Neural crest cell (in vitro differentiated cells): ENCODE measurements around the gene IFT27. TPM values are rescaled to one million over a fixed set of nuclear protein-coding genes. Genes with fewer than 3 reads are reported as not detected.
"Not testable (repeated sequence)": the region's sequence is repeated elsewhere in the genome, so short reads cannot be mapped to it uniquely, and the experiment has no call there.

Experiments used
- DNase-seq: peaks from one replicate; pipeline ENCODE4 v3.0.0; 2021; ENCODE audit warnings: low read depth, mixed read lengths, low spot score
- H3K27ac Mint-ChIP-seq: one replicate; pipeline ENCODE4 v1.8.0; 2021; ENCODE audit warnings: mild to moderate bottlenecking, mixed read lengths; ENCODE audit not compliant: unreplicated experiment
- H3K27me3 Mint-ChIP-seq: 2 replicates; pipeline ENCODE4 v1.8.0; 2021; ENCODE audit warnings: low read depth, mild to moderate bottlenecking, mixed read lengths
- H3K36me3 Mint-ChIP-seq: 2 replicates; pipeline ENCODE4 v1.8.0; 2021; ENCODE audit warnings: low read depth, mild to moderate bottlenecking, mixed read lengths
- H3K4me1 Mint-ChIP-seq: 2 replicates; pipeline ENCODE4 v1.8.0; 2021; ENCODE audit warnings: mixed read lengths
- H3K4me3 Mint-ChIP-seq: one replicate; pipeline ENCODE4 v1.8.0; 2021; ENCODE audit warnings: mild to moderate bottlenecking, mixed read lengths
- H3K9me3 Mint-ChIP-seq: 2 replicates; pipeline ENCODE4 v1.8.0; 2021; ENCODE audit warnings: mixed read lengths
- total RNA-seq: library from RNA; stranded (reverse); gene quantifications from 2 replicates; pipeline ENCODE4 v1.2.1, GENCODE V29; 2021
- TF ChIP-seq, protein P1 (sequence below): fragments of 200-600 bp; sonication (generic); conservative IDR thresholded peaks from 2 replicates; pipeline ENCODE4 v1.5.0; 2021; ENCODE audit warnings: antibody characterized with exemption, mild to moderate bottlenecking

IFT27 gene
- total RNA-seq, 1 donor from 2014 or later = 55.4 TPM

GRCh38 chr22:36756031-36756430 lies 19.9 kb downstream of the IFT27 start:
- Mint-ChIP-seq H3K4me3 (no peak overlapping the region), H3K4me1 (no peaks in the 10 kb centered on the region), H3K9me3 (no peaks in the 10 kb centered on the region), H3K27me3 (peaks cover 42% of the 10 kb centered on the region), H3K36me3 (no peaks in the 10 kb centered on the region), H3K27ac (no peak overlapping the region)
- TF ChIP-seq, protein P1, sequence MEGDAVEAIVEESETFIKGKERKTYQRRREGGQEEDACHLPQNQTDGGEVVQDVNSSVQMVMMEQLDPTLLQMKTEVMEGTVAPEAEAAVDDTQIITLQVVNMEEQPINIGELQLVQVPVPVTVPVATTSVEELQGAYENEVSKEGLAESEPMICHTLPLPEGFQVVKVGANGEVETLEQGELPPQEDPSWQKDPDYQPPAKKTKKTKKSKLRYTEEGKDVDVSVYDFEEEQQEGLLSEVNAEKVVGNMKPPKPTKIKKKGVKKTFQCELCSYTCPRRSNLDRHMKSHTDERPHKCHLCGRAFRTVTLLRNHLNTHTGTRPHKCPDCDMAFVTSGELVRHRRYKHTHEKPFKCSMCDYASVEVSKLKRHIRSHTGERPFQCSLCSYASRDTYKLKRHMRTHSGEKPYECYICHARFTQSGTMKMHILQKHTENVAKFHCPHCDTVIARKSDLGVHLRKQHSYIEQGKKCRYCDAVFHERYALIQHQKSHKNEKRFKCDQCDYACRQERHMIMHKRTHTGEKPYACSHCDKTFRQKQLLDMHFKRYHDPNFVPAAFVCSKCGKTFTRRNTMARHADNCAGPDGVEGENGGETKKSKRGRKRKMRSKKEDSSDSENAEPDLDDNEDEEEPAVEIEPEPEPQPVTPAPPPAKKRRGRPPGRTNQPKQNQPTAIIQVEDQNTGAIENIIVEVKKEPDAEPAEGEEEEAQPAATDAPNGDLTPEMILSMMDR = no peak
- no peak for DNase-seq

DNA sequence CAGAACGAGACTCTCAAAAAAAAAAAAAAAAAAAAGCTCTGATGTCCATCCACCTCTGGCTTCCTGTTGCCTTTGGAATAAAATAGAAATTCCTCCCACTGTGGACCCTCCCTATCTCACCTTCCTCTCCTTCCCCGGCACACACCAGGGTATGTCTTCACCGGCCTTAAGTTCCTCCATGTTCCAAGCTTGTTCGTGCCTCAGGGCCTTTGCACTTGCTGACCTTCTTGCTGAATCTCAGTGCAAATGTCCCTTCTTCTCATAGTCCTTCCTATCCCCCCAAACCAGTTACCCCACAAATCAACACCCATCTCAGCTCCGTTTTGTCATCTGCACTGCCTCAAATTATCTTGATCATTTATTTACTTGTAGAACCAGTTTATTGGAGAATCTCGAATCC lies 20.6 kb downstream of the IFT27 start:
- H3K27ac Mint-ChIP-seq = no peak overlapping the region
- no peak for DNase-seq
- no peaks in the 10 kb centered on the region for H3K4me1 Mint-ChIP-seq
- H3K27me3 Mint-ChIP-seq = peaks cover 42% of the 10 kb centered on the region
- H3K4me3 Mint-ChIP-seq = no peak overlapping the region
- TF ChIP-seq, protein P1 = no peak
- H3K36me3 Mint-ChIP-seq = no peaks in the 10 kb centered on the region
- no peaks in the 10 kb centered on the region for H3K9me3 Mint-ChIP-seq

GRCh38 chr22:36754881-36755280 lies 21.0 kb downstream of the IFT27 start:
- not testable (repeated sequence) for H3K4me1 Mint-ChIP-seq, H3K9me3 Mint-ChIP-seq, DNase-seq, H3K27ac Mint-ChIP-seq, H3K36me3 Mint-ChIP-seq, H3K4me3 Mint-ChIP-seq
- peaks cover 42% of the 10 kb centered on the region for H3K27me3 Mint-ChIP-seq

DNA sequence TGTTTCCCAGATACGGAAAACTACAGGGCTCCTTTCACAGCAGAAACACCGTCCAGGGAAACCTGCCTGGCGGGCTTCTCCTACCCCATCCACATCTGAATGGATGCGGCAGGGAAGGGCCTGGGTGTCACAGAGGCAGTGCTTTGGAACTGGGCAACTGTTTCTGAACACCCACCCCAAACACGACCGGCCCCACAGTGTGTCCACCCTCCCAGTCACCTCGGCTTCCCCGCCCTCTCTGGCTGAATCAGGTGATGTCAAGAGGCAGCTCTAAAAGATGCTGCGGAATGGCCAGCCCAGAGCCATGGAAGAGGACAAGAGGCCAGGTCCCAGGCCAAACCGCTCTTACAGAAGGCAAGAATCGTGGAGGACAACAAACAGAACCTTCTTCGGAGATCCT lies 22.0 kb downstream of the IFT27 start:
- no peak overlapping the region for H3K27ac Mint-ChIP-seq
- H3K4me3 Mint-ChIP-seq = no peak overlapping the region
- no peaks in the 10 kb centered on the region for H3K36me3 Mint-ChIP-seq
- peaks cover 42% of the 10 kb centered on the region for H3K27me3 Mint-ChIP-seq
- no peaks in the 10 kb centered on the region for H3K9me3 Mint-ChIP-seq
- H3K4me1 Mint-ChIP-seq = no peaks in the 10 kb centered on the region
- DNase-seq = no peak
- TF ChIP-seq, protein P1 = no peak

- DNase-seq = no peak
- no peak overlapping the region for H3K4me3 Mint-ChIP-seq
- TF ChIP-seq, protein P1 = no peak
- H3K27ac Mint-ChIP-seq = no peak overlapping the region
- no peaks in the 10 kb centered on the region for H3K9me3 Mint-ChIP-seq
- H3K36me3 Mint-ChIP-seq = no peaks in the 10 kb centered on the region
- peaks cover 42% of the 10 kb centered on the region for H3K27me3 Mint-ChIP-seq
- no peaks in the 10 kb centered on the region for H3K4me1 Mint-ChIP-seq
Measured at GRCh38 chr22:36753120-36753802, 22.7 kb downstream of the IFT27 start.

- Mint-ChIP-seq H3K9me3 (no peaks in the 10 kb centered on the region), H3K36me3 (no peaks in the 10 kb centered on the region), H3K4me1 (no peaks in the 10 kb centered on the region), H3K27ac (no peak overlapping the region), H3K27me3 (peaks cover 7% of the 10 kb centered on the region), H3K4me3 (no peak overlapping the region)
- TF ChIP-seq, protein P1 = no peak
- no peak for DNase-seq
Measured at GRCh38 chr22:36746375-36746970, 29.4 kb downstream of the IFT27 start.
